Suppressor macrophage treated with lipopolysaccharide for 4 hours (primary cell): ENCODE data around the gene MUSK.

ENCODE experiments used
- DNase-seq: peaks from one replicate; pipeline ENCODE4 v3.0.0-alpha.2; 2020

The MUSK gene

DNA sequence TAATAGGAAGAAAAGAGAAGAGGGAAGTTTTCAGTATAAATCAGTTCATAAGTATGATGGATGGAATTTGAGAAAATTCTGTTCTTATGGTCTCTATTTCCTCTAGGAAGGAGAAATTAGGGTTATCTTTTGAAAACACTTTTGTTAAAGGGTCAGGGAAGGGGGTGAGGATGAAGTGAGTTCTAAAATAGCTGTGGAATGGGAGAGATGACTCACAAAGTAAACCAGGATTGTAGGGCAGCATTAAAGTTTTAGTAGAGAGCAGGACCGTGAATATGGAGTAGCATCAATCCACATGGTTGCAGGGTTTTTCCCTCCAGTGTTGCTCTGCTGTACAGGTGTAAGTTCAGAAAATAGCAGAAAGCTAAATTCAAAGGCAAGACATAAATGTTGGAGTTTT lies 32.4 kb downstream of the MUSK start:
- no peak for DNase-seq

DNA sequence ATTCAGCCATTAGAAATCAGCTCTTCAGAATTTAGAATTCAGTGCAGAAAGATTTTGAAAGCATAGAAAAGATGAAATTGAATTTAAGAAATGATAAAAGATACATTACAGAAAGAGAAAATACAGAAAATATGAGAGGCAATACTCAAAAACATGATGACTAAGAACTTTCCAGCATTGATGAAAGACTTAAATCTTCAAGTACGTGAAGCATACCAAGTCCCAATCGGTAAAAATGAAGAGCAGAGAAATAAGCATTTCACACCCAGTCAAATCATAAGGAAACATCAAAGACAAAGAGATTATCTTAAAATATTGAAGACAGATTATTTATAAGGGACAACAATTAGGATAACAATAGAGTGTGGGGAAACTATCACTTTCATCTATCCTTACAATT lies 35.1 kb downstream of the MUSK start:
- no peak for DNase-seq

DNA sequence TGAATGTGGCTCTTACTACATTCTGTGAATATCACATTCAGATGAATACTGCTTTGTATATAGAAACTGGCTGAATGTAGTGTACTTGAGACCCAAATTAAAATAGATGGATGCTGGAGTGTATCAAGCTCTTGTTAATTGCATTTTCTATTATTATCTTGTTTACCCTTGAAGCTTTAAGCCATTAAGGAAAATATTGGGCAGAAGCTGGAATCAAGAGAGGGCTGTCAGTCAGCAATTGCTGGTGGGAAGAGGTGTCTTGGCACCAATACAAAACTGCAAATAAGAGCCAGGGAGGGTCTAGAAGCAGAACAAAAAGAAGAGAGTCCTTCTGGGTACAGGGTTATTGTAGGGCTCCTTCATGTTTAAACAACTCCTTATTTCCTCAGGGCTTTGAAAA lies 38.8 kb downstream of the MUSK start:
- no peak for DNase-seq

DNA sequence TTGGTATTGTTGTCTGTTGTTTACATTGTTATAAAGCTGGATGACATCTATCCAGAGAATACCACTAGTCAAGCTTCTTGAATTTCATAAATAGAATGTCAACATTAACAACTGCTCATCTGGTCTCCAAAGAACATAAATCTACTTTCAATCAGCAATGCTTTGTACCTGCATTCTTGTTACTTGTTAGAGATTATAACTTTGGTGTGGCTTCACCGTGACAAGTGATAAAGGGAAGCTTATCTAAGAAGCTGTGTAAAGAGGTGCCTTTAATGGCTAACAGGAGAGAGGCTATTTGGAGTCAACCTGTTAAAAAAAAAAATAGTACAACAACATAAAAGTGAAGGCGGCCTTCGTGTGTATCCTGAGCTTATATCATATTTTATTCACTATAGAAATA lies 41.8 kb downstream of the MUSK start:
- DNase-seq, result no peak

DNA sequence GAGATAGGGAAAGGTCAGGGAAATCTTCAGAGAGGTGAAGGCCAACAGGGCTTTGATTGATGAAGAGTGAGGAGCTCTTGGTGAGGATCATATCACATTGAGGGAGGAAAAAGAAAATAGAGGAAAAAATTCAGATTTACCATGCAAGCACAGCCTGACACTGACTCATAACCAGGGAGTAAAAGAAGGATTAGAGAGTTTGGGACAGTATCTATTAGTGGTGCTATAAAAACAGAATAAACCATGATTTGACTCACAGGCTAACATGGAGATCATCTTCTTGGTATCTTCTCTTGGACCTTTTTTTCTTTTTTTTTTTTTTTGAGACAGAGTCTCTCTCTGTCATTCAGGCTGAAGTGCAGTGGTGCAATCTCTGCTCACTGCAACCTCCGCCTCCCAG lies 44.4 kb downstream of the MUSK start:
- DNase-seq, result no peak

DNA sequence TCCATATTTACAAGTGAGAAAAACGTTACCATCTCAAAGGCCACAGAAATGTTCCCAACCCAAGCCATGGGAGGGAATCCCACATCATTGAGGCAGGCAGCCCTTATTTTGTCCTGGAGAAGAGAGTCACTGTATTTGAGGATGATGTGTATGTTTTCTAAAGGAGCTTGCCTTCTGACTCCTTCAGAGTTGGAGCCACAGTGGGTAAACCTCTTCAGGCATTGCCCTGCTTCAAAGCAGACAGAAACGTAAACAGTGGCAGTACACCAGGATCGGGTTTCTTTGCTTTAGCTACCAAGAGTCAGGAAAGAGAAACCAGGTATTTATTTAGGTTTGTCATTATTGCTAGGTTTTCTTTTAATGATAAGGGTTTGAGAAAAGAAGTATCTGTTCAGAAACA lies 45.7 kb downstream of the MUSK start:
- no peak for DNase-seq

DNA sequence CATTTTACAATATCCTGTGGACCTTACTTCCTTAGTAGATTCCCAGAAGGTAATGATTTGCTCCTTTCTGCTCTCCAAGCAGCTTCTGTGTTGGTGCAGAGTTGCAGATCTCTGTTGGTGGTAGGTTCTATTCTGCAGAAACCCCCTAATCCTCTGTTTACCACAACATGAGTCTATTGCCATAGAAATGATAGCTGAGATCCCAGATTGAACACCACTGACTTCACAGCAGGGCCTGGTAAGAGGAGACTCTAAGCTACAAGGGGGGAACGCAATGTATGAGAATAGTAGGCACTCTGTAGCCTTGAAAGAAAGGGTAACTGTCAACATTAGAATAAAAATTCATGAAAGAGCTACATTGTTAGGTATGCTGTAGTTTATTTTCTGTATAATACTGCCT lies 59.5 kb downstream of the MUSK start:
- DNase-seq, result no peak

DNA sequence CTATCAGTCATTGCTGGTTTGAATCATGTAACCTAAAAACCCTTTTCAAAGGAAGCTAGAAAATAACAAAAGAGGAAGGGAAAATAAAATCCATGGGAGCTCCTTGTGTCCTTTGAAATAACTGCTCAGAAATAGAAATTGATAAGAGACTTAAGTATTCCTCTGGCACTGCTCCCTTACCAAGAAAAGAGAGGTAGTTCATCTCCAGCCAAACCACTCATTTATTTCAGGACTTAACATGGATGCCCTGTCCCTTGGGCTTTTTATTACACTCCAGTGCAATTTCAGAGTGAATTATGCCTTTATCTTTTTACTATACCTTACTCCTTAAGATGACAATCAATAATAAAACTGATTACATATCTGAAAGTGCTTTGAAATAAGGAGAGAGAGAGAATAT lies 61.0 kb downstream of the MUSK start:
- DNase-seq, result no peak

DNA sequence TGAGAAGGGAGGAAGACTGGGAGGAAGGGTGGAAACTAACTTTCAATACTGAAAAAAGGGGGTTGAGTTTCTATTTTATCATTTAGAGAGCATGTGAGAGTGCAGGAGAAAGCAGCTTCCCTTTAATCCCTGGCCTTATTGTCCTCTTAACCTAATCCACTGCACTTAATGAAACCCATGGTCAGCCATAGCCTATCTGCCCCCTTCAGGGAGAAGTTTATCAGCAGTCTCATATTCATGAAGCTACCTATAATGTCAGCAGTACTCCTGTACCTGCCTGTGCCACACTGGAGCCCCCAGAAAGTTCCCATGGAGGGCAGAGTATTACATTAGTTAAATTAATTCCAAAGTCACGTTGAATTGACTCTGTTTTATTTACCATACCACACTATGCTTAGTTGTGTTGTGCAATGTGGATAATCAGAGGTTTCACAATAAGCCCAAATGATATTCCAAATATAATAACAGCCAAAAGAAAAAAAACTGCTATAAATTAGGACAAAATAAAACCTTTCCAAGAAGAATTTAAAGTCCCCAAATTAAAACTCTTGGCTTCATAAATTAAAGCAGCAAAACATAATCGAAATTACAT lies 62.9 kb downstream of the MUSK start:
- DNase-seq, result no peak

DNA sequence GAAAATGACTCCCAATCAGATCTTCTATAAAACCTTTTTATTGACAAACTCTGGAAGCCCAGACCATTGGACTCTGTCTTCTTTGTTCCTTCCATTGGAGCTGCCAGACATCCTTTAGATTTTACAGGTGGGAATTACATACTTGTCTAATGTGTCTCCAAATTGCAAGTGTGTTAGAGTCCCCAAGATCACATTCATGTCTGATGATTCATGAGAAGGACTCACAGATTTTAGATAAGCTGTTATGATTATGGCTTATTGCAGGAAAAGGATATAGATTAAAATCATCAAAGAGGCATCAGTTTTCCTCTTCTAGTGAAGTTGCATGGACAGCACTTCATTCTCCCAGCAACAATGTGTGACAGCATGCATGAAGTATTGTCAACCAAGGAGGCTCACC lies 70.4 kb downstream of the MUSK start:
- no peak for DNase-seq

DNA sequence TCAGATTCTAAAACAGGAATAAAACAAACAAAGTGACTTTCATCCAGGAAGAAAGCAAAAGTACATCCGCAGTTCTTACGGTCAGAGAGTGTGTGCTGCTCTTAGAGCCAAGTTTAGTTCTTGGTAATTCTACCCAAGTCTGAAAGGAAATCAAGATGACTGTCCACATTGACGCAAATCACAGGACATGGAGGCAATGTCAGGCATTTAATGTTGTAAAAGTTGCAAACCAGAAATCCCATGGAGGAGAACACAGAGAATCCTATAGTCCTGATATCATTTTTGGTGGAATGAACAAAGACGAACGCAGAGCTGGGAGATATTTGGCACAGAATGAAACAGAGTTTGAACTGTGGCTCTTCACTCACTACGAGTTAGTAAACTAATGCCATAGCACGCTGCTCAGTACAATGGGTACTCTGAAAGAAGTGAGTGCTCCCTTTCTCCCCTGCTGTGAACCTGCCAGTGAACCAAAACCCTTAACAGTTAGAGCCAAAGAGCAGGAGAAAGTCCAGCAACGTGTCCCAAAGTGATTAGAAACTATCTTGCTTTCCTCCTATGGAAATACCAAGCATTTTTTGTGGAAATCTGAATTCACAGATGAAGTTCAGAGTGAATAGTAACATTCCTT lies 74.3 kb downstream of the MUSK start:
- no peak for DNase-seq

DNA sequence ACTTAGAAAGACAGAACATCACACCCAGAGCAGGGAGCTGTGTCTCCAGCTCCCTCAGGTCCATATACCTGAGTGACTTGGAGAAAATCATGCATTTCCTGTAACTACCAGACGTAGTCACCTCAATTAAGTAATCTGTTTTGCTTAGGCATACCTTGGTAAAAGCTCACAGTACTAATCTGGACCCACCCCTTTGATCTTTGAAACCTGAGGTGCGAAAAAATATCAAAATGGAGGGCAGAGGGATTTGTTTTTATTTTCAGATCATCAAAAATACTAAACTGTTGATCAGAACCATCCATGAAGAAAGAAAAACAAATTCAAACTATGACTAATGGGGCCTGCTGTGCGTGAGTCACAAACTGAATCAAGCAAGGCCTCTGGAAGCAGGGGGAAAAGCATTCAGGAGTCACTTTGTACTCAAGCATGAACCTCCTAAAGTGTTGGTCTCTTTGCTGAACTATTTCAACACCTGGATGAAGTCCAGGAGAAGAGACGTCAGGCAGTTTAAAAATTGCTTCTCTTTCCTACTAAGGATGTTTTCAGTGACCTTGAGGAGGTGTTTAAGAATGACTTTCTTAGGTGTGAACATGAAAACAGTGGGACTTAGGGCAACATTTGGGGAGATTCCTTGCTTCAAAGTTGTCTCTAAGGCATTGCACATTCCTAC lies 76.3 kb downstream of the MUSK start:
- DNase-seq, result peak; percentile 39

DNA sequence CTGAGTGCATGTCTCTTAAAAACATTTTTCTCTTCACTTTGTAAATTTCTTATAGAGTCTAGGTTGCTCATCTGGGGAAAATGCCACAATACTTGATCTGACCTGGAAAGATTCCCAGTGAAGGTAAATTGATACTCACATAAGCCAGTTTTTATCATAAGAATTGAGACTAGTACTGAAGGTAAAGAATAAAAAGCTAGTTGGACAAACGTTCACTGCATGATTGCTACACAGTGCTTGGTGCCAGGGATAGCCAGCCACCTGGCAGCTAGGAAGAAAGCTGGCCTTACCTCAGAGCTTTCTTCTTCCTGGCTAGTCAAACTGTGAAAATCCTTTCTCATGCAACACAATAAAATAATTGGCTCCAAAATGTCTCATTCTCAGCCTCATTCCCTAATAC lies 77.1 kb downstream of the MUSK start:
- no peak for DNase-seq

DNA sequence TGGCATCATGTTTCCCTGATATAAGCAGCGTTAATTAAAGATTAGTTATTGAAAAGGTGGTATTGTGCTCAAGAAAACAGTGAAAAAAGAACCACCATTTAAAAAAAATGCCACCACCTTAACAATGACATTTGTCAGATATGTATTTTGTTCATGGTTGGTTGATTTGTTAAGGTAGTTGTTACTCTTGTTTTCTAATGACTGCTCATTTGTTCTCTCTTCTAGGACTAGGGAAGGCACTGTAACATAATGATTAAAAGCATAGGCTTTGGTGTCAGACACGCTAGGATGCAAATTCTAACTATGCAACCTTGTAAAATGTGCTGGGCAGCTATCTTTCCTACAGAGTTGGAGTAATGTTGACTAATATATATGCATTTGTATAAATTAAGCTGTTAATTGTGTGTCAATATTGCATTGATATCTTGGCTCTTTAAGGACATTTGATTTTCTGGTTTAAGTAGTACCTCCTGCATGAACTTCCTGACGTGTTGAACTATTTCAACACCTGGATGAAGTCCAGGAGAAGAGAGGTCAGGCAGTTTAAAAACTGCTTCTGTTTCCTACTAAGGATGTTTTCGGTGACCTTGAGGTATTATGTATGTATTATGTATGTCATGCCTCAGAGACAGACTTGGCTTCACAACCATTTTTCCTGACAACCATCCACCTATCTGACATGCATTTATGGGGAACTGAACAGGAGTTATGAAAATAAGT lies 77.8 kb downstream of the MUSK start:
- no peak for DNase-seq

DNA sequence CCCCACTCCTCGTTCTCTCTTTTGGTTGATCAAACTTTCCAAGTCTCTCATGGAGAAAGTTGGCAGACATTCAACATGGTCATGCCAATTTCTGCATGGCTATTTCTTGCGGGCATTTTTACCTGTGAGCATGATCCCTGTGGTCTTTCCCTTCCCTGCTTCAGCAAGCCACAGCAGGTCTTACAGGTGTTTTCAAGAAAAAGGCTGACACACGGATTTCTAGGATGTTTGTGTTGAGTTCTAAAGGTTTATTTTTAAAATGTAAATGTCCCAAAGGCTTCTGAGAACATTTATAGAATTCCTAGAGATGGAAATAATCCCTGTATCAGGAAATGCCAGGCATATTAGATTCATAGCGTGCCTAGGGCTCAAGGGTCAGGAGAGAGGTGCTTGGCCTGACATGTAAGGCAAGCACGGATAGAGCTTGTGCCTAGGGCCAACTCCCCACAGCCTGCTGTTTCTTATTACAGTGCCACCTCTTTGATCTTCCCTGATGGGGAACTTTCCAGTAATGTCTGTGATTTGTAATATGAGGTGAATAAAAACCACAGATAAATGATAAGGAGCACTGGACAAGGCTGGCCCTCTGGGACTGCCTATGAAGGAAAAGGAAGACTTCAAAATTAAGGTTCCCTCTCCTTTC lies 79.8 kb downstream of the MUSK start:
- DNase-seq, result no peak

DNA sequence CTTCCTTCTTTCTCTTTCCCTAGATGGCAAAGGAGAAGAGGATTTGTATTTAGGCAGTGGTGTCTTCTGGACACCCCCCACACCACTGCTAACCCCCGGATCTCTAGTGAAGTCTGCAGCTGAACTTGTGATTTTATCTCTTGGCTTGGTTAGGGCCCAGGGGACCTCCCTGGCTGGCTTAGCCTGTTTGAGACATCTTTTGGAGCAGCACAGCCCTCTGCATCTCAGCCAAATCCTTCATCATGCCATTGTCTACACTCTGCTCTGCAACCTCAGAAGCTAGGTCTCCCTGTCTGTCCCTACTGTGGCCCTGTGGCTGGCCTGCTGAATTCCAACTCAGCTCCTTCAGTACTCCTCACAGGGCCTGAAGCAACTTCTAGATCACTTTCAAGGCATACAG lies 81.7 kb downstream of the MUSK start:
- DNase-seq, result no peak

DNA sequence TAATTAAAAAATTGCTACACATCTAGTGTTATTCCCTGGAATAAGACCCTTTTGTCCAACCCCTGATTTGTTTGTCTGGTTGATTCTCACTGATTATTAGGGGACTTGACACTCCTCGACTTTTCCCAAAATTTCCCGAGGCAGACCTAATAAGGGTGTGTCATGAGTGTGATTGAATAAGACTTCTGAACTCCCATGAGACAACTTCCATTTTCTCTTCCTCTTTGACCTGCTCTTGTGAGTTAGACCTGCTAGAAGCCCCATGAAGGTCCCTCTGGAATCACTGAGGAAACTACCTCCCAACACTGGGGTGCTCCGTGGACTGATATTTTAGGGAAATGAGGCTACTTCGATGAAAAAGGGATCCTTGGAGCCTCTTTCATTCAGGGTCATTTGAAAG lies 83.4 kb downstream of the MUSK start:
- DNase-seq, result peak; percentile 37

DNA sequence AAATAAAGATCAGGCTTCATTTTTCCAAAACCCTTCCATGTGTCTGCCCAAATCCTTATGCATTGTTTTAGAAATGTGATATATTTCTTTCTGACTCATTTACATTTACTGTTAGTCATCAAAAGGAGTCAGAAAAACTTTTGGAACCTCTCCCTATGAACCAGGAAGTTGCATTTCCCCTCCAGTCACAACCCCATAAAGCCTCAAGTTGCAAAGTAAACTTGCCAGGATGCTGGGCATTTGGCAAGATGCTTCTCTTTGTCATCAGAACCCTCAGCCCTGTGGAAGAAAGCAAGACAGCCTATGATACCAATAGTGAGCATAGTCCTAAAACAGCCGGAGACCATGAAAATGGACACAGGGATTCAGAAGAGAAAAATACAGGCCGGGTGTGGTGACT lies 84.2 kb downstream of the MUSK start:
- DNase-seq, result peak; percentile 89

DNA sequence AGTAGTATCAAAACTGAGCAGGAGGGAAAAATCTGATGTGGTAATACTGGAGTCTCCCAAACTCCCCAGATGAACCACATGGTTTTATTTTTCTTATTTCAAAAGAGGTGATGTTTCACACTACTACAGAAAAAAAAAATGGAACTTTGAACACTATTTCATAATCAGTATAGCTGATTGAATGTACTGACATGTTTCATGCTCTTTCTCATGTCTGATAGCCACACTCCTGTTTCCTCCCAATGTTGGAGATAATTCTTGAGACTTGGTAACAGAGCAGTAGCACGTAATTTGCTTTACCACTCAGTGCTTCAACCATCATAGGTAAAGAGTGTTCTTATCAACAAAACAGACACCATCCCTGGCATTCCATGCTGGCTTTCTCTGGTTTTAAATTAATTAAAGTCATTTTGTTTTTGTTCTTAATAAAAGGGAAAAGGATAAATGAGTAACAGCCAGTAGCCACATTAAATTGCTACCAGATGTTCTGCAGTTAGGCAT lies 85.2 kb downstream of the MUSK start:
- peak; percentile 82 for DNase-seq

DNA sequence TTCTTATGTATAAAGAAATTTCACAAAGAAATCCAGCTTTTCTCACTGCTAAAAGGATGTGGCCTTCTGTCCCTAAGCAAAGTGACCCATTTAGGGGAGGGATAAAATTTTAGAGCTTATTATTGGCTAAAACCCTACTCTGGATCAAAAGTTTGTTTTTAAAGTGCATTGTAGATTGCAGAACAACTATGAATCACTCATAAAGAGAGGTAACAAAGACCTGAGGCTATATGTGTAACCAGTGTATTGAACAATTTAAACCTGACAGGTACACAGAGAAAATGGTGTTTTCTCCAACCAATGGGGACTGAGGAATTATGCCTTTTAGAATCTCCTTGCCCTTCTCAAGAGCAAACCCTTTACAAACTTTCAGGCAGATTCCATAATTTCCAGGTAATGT lies 86.6 kb downstream of the MUSK start:
- DNase-seq, result no peak

DNA sequence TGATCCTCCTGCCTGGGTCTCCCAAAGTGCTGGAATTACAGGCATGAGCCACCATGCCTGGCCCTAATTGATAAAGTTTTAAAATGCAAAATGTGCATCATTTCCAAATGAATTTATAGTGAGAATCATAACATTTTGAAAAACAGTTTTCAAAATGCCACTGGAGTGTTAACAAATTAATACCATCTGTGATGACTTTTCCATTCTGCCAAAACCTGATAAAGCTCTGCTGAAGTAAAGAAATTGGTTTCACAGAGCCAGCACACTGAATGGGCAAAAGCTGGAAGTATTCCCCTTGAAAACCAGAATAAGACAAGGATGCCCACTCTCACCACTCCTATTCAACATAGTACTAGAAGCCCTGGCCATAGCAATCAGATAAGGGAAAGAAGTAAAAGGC lies 89.6 kb downstream of the MUSK start:
- no peak for DNase-seq

DNA sequence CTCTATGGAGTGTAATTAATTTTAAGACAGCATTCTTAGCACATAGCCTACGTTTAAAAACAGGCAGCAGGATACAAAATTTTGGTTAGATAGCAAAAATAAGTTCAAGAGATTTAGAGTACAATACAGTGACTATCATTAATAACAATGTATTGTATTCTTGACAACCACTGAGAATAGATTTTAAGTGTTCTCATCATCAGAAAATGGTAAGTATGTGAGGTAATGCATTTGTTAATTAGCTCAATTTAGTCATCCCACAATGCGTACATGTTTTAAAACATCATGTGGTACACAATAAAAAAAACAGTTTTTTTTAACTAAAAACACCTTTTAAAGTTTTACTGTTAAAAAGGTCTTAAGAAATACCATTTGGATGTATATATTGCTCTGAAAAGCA lies 94.2 kb downstream of the MUSK start:
- DNase-seq, result no peak

DNA sequence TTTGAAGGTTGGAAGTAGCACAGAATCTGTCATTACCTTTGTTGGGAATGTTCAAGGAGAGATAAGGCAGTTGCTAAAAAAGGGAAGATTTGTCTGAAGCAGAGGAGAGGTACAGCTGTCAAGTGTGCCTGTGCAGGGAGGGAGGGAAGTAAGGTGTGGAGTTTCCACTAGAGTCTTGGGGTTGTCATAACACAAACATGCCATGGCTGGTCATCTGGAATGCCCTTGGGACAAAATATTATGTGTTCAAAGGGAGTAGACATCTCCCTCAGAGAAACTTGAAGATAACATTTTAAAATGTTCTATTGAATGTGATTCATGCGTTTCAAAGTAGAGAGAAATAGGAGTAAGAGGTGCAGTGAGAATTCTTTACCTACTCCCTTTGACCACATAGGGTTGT lies 95.0 kb downstream of the MUSK start:
- DNase-seq, result no peak

DNA sequence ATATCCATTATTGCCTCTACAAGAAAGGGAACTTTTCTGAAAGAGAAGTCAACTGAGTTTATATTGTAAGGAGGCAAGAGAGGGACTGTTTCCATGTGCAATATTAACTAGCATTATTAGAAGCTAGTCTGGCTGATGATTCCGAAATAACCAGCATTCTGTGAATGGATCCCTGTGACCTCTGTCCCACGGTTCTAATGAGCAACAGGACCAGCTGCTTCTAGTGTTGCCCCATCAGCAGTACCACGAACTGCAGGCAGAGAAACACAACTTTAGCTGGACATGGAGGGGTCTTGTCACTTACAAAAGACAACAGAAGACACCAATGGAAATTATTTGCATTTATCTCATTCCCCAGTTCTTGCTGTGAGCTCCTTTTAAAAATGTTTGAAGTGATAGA lies 95.4 kb downstream of the MUSK start:
- no peak for DNase-seq
